Activated naive CD8-positive, alpha-beta T cell treated with anti-CD3 and anti-CD28 coated beads, Interleukin-2, amount 10 ng/mL, durations not matched to agents 7 days and 5 days (primary cell): ENCODE measurements around the gene TDRD12. TPM values are rescaled to one million over a fixed set of nuclear protein-coding genes. Genes with fewer than 3 reads are reported as not detected.

Experiments used
- total RNA-seq, 2 experiments: library from RNA; stranded (reverse); gene quantifications; one replicate each; pipeline ENCODE4 v1.2.3, GENCODE V29; 2021

Gene TDRD12
- total RNA-seq, 2 experiments from 2014 or later, result 0.26 to 0.42 TPM

Other genes with a start within 250 kb of the TDRD12 start
- gene PDCD5, start 138.6 kb upstream of the TDRD12 start, total RNA-seq, result 100 to 1,000 TPM; 105 to 112 TPM
- gene ANKRD27, start 44.6 kb upstream of the TDRD12 start, total RNA-seq, result 10 to 100 TPM; 43.4 to 48.8 TPM
- under 1 TPM; 0.47 to 0.79 TPM for gene RGS9BP, start 43.9 kb upstream of the TDRD12 start, total RNA-seq
- 10 to 100 TPM; 15.2 to 15.4 TPM for gene NUDT19, start 27.9 kb upstream of the TDRD12 start, total RNA-seq
- gene SLC7A9, start 150.0 kb downstream of the TDRD12 start, total RNA-seq, result under 1 TPM; 0.23 to 0.42 TPM